Left ventricle myocardium superior (tissue), 1 donor: Measurements from ENCODE around the gene ID1. TPM values are rescaled to one million over a fixed set of nuclear protein-coding genes. Genes with fewer than 3 reads are reported as not detected.

Source experiments
- ATAC-seq: fragments of 200-7000 bp; cut with Tn5 transposase; one replicate; pipeline ENCODE4 v1.9.1; 2020; ENCODE audit warnings: mild to moderate bottlenecking, moderate library complexity
- DNase-seq: peaks from one replicate; pipeline ENCODE4 v3.0.0-alpha.2; 2020
- intact Hi-C: fragments of 100-400 bp; cut with micrococcal nuclease; formaldehyde crosslinking; loops from one replicate; pipeline ENCODE4 v1.11.0; 2022
- long read RNA-seq: library from polyadenylated mRNA; unstranded; transcript quantifications from one replicate; pipeline ENCODE4 v2.0.0, GENCODE V29; 2021
- total RNA-seq: library from RNA; stranded (reverse); fragmentation: NEBNext Ultra II Directional; extraction: Animal tissue kit (Norgen Biotek cat#: 25700); gene quantifications from one replicate; pipeline ENCODE4 v1.2.1, GENCODE V29; 2021
- donor health status: DM: no; HTN: yes; CAD: no; lungs with severe emphysema.

The ID1 gene
- 99.2 TPM for total RNA-seq
- long read RNA-seq, transcript ID1-201 (1 exons, 1,233 nt) = minor isoform, 7 of 42 reads
- long read RNA-seq, transcript ID1-202 (2 exons, 994 nt) = major isoform, 35 of 42 reads
- long read RNA-seq, partial matches to known transcripts = 0 of 42 reads
- long read RNA-seq, other reads (novel, unspliced or antisense) = 0 of 42 reads

GRCh38 chr20:31605031-31605901 is at the start of gene ID1:
ID1 (plus strand) TSS chr20:31605289; CDS start chr20:31605388, 99 bp downstream.
- intact Hi-C loops = no loop called here
- DNase-seq (peak; percentile 96), ATAC-seq (peak; percentile 91)

GRCh38 chr20:31559704-31560093 is 45.4 kb upstream of the ID1 start:
- intact Hi-C loops = no loop called here
- ATAC-seq (no peak), DNase-seq (no peak)

GRCh38 chr20:31560094-31560745 is 44.9 kb upstream of the ID1 start:
- peak; percentile 35 for ATAC-seq
- intact Hi-C loops = no loop called here
- DNase-seq = peak; percentile 73

- intact Hi-C loops = no loop called here
- DNase-seq (no peak), ATAC-seq (no peak)
These were observed 44.1 kb upstream of the ID1 start for GRCh38 chr20:31560746-31561598.

GRCh38 chr20:31562241-31562640 is 42.8 kb upstream of the ID1 start:
- DNase-seq (no peak), ATAC-seq (no peak)
- intact Hi-C loops = loop anchor here (2.0 kb wide), 1 partner anchor 51 kb away; no protein-coding TSS in a partner anchor

- intact Hi-C loops = no loop called here
- DNase-seq (no peak), ATAC-seq (no peak)
These were observed 40.8 kb upstream of the ID1 start for GRCh38 chr20:31564284-31564683.

- DNase-seq (no peak), ATAC-seq (no peak)
- intact Hi-C loops = no loop called here
These were observed 39.3 kb upstream of the ID1 start for GRCh38 chr20:31565699-31566318.

- no peak for DNase-seq
- ATAC-seq = no peak
- intact Hi-C loops = no loop called here
These were observed 38.8 kb upstream of the ID1 start for GRCh38 chr20:31566319-31566657.

- no peak for ATAC-seq
- no peak for DNase-seq
- intact Hi-C loops = no loop called here
These were observed 38.3 kb upstream of the ID1 start for GRCh38 chr20:31566658-31567379.

- DNase-seq (no peak), ATAC-seq (no peak)
- intact Hi-C loops = no loop called here
These were observed 37.7 kb upstream of the ID1 start for GRCh38 chr20:31567380-31567720.

- ATAC-seq (no peak), DNase-seq (no peak)
- intact Hi-C loops = no loop called here
These were observed 36.9 kb upstream of the ID1 start for GRCh38 chr20:31568041-31568731.

GRCh38 chr20:31568773-31569162 is 36.3 kb upstream of the ID1 start:
- ATAC-seq (no peak), DNase-seq (no peak)
- intact Hi-C loops = no loop called here

- peak; percentile 65 for DNase-seq
- intact Hi-C loops = no loop called here
- ATAC-seq = peak; percentile 6
These were observed 35.7 kb upstream of the ID1 start for GRCh38 chr20:31569163-31570020.

- intact Hi-C loops = no loop called here
- DNase-seq (no peak), ATAC-seq (no peak)
These were observed 35.0 kb upstream of the ID1 start for GRCh38 chr20:31570021-31570463.

- intact Hi-C loops = no loop called here
- no peak for DNase-seq
- ATAC-seq = no peak
These were observed 34.1 kb upstream of the ID1 start for GRCh38 chr20:31570735-31571617.

GRCh38 chr20:31572042-31572700 is 32.9 kb upstream of the ID1 start:
- intact Hi-C loops = no loop called here
- ATAC-seq (no peak), DNase-seq (no peak)
